ENCODE results near the gene APOA4. TPM values are rescaled to one million over a fixed set of nuclear protein-coding genes. Genes with fewer than 3 reads are reported as not detected.

The APOA4 gene
- total and polyA plus RNA-seq, 2 experiments from 2014 or later: not detected

- peak; percentile 27 for ATAC-seq
- H3K27me3 Mint-ChIP-seq (ENCODE audit: insufficient read depth, low read depth, poor library complexity): peaks cover 6% of the 10 kb centered on the region
Measured at GRCh38 chr11:116828632-116829524, 5.8 kb upstream of the APOA4 start.

More at GRCh38 chr11:116828632-116829524, 5.8 kb upstream of the APOA4 start:
- no peaks in the 10 kb centered on the region for H3K9me2 ChIP-seq (ENCODE audit: insufficient read depth)
- H3K27me3 ChIP-seq (ENCODE audit: insufficient read depth): no peaks in the 10 kb centered on the region
- no peak overlapping the region for H3K27ac ChIP-seq (ENCODE audit: low read depth)
- TF ChIP-seq REST (IDR thresholded peaks at IDR 0.05; ENCODE audit: unreplicated experiment) (no peak), ZNF331 (CRISPR knock-in tag; IDR thresholded peaks at IDR 0.05; ENCODE audit: low read depth) (no peak), CTCF (conservative IDR thresholded peaks at IDR 0.05; ENCODE audit: low read depth in 2 of 2) (peak in 1 of 2 experiments; percentile 36; a peak in 2 of 4 replicates)
- no peaks in the 10 kb centered on the region for H3K36me3 ChIP-seq (ENCODE audit: insufficient read depth)
- Mint-ChIP-seq H3K27ac (no peak overlapping the region), H3K36me3 (ENCODE audit: low read depth) (no peaks in the 10 kb centered on the region), H3K9me3 (no peaks in the 10 kb centered on the region), H3K4me3 (no peak overlapping the region), H3K4me1 (peaks cover 1% of the 10 kb centered on the region; the same call in 1 of the 3 replicates)
- H3K4me2 ChIP-seq: no peak overlapping the region
- H3K4me3 ChIP-seq: no peak overlapping the region
- H3K4me1 ChIP-seq (ENCODE audit: insufficient read depth): no peaks in the 10 kb centered on the region
- DNase-seq (ENCODE audit: low spot score): no peak
- no peaks in the 10 kb centered on the region for H3F3A ChIP-seq (replicated peaks; ENCODE audit: low read depth)
- no peaks in the 10 kb centered on the region for H3K79me2 ChIP-seq (replicated peaks; ENCODE audit: insufficient read depth)
- H4K20me1 ChIP-seq (replicated peaks; ENCODE audit: insufficient read depth): no peaks in the 10 kb centered on the region
- no peak overlapping the region for H2AFZ ChIP-seq
